ENCODE data around the gene ITFG2.
"Not testable (repeated sequence)": the region's sequence is repeated elsewhere in the genome, so short reads cannot be mapped to it uniquely, and the experiment has no call there.

ITFG2 gene

GRCh38 chr12:2862876-2863275, 50.4 kb downstream of the ITFG2 start:
- no peak for TF ChIP-seq CTCF (conservative IDR thresholded peaks at IDR 0.05; ENCODE audit: low read depth)
- ChIA-PET CTCF (interaction anchor here (1.8 kb wide), 1 partner anchor 9 kb away, joined by 13 read pairs; no protein-coding TSS in a partner anchor), POLR2A (ENCODE audit: low non-redundant PET) (no interaction called here)
- no peak overlapping the region for H3K27ac ChIP-seq
- no peak for DNase-seq (ENCODE audit: low spot score)

DNA sequence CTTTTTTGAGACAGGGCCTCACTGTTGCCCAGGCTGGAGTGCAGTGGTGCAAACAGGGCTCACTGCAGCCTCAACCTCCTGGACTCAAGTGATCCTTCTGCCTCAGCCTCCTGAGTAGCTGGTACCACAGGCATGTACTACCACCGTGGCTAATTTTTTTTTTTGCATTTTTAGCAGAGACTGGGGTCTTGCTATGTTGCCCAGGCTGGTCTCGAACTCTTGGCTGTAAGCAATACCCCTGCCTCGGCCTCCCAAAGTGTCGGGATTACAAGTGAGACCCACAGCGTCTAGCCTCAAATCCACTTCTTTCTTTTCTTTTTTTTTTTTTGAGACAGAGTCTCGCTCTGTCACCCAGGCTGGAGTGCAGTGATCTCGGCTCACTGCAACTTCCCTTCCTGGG, 50.9 kb downstream of the ITFG2 start:
- H3K27ac ChIP-seq; DNase-seq (ENCODE audit: low spot score); POLR2A ChIA-PET (ENCODE audit: low non-redundant PET): not testable (repeated sequence)
- CTCF ChIA-PET = interaction anchor here (1.8 kb wide), 1 partner anchor 10 kb away, joined by 13 read pairs; no protein-coding TSS in a partner anchor

DNA sequence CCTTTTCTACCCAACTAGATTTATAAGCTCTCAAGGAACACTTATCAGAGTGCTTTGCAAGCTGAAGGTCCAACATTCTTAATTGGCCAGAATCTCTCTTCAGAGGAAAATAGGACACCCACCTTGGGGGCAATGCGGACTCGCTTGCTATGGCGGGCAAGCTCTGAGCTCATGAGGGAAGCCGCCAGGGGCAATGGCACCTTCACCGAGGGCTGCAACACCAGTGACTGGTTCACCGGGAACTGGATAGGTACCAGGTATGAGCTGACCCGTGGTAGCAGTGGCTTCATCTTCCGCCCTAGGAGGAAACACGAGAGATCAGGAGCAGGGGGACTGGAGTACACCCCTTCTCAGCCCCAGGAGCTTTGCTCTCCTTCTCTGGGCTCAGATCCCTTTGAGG, 51.7 kb downstream of the ITFG2 start:
- no peak overlapping the region for H3K27ac ChIP-seq
- no peak for TF ChIP-seq CTCF (conservative IDR thresholded peaks at IDR 0.05; ENCODE audit: low read depth)
- no peak for DNase-seq (ENCODE audit: low spot score)
- POLR2A ChIA-PET (ENCODE audit: low non-redundant PET) = no interaction called here
- CTCF ChIA-PET = interaction anchor here (0.5 to 1.8 kb wide), 5 partner anchors 10 to 1238 kb away, joined by 3 to 13 read pairs (median 6); no protein-coding TSS in a partner anchor

DNA sequence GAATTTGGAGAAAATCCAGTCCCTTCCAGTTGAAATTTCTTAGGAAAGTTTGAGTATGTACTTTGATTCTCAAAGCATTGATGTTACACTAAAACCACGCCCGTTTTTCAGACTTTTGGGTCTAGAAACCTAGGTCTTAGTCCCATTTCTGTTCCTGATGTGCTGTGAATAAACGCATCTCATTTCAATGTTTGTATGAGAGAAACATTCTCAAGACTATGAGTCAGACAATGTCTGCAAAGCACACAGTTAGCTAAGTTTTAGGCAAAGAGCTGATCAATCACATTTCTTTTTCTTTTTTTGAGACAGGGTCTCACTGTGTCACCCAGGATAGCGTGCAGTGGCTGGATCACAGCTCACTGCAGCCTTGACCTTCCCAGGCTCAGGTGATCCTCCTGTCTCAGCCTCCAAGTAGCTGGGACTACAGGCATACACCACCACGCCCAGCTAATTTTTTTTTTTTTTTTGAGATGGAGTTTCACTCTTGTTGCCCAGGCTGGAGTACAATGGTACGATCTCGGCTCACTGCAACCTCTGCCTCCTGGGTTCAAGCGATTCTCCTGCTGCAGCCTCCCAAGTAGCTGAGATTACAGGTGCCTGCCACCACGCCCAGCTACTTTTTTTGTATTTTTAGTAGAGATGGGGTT, 56.6 kb downstream of the ITFG2 start:
- H3K27ac ChIP-seq; POLR2A ChIA-PET (ENCODE audit: low non-redundant PET); DNase-seq (ENCODE audit: low spot score): not testable (repeated sequence)
- CTCF ChIA-PET = interaction anchor here (0.6 kb wide), 1 partner anchor 74 kb away, joined by 3 read pairs; no protein-coding TSS in a partner anchor
